Kidney epithelial cell (primary cell): Measurements from ENCODE around the gene PPP6R3. TPM values are rescaled to one million over a fixed set of nuclear protein-coding genes. Genes with fewer than 3 reads are reported as not detected.
"Not testable (repeated sequence)": the region's sequence is repeated elsewhere in the genome, so short reads cannot be mapped to it uniquely, and the experiment has no call there.

Experiments used
- DNase-seq: peaks from one replicate; pipeline ENCODE4 v3.0.0-alpha.2; 2010; ENCODE audit warnings: low read depth
- H3K27me3 ChIP-seq: 2 replicates; pipeline ENCODE4 v1.6.0; 2011; ENCODE audit warnings: low read length; ENCODE audit not compliant: control insufficient read depth, insufficient read depth
- H3K36me3 ChIP-seq: 2 replicates; pipeline ENCODE4 v1.5.1; 2011; ENCODE audit warnings: low read length; ENCODE audit not compliant: control insufficient read depth, insufficient read depth
- H3K4me3 ChIP-seq: 2 replicates; pipeline ENCODE4 v1.5.1; 2011; ENCODE audit warnings: low read depth, mild to moderate bottlenecking, control low read depth, low read length
- total RNA-seq: library from RNA; depleted of rRNA; stranded (reverse); fragments of >200 nt; gene quantifications from 2 replicates; pipeline ENCODE4 v1.2.3, GENCODE V29; 2015
- TF ChIP-seq, protein P1 (sequence below): IDR thresholded peaks from 2 replicates; pipeline ENCODE4 v1.5.1; 2011; ENCODE audit warnings: mild to moderate bottlenecking, moderate library complexity, low read length, control low read depth, inconsistent platforms; ENCODE audit not compliant: insufficient read depth, poor library complexity, severe bottlenecking

PPP6R3 gene
- total RNA-seq, 1 donor from 2014 or later: 71.7 TPM

DNA sequence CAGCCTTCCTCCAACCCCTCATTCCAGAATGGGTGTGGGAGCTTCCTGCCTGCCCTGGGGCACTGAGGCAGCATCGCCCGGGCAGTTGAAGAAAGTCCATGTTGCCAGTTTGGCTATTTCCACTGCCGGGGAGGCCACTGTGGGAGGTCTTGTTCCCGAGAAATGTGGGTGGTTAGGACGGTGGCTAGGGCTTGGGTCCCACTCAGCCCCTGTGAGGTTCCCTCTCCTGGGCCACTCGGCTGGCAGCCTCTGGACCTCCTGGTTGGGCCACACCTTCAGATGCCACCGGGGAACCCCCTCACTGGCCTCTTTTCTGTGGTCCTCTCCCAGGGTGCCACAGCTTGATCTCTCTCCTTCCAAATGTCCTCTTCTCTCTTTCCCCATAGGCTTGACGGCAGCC is 5.1 kb upstream of the PPP6R3 start:
- no peak for DNase-seq
- TF ChIP-seq, protein P1, sequence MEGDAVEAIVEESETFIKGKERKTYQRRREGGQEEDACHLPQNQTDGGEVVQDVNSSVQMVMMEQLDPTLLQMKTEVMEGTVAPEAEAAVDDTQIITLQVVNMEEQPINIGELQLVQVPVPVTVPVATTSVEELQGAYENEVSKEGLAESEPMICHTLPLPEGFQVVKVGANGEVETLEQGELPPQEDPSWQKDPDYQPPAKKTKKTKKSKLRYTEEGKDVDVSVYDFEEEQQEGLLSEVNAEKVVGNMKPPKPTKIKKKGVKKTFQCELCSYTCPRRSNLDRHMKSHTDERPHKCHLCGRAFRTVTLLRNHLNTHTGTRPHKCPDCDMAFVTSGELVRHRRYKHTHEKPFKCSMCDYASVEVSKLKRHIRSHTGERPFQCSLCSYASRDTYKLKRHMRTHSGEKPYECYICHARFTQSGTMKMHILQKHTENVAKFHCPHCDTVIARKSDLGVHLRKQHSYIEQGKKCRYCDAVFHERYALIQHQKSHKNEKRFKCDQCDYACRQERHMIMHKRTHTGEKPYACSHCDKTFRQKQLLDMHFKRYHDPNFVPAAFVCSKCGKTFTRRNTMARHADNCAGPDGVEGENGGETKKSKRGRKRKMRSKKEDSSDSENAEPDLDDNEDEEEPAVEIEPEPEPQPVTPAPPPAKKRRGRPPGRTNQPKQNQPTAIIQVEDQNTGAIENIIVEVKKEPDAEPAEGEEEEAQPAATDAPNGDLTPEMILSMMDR: no peak
- Histone ChIP-seq H3K36me3 (no peaks in the 10 kb centered on the region), H3K4me3 (no peak overlapping the region), H3K27me3 (peaks cover 3% of the 10 kb centered on the region)

DNA sequence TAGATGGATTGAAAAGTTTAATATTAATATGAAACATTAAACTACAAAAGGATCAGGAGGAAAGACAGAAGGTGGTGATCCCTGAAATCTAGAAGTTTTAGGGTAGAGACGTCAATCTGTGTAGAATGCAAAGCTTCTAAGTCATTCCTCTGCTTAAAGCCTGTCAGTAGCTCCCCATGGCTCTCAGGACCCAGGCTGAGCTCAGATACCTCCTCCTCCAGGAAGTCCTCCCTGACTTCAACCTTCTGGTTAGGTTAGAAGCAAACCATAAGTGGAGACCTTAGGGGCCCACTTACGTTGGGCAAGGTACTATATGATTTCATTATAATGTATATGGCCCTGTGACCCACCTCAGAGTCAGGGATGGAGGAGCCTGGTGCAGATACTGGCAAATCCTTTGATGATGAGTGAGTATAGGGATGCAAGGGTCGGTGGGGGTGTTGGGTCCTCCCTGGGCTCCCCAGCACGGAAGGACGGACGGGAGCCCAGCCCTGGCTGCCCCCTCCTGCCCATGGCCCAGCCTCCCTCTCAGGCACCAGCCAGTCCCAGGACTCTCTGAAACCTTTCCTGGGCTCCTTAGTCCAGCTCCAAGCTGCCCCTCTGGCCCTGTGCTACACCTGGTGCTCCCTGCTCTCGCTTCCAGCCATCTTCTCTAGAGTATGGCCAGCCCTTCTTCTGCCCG is 3.2 kb upstream of the PPP6R3 start:
- Histone ChIP-seq H3K27me3 (peaks cover 3% of the 10 kb centered on the region), H3K4me3 (no peak overlapping the region), H3K36me3 (no peaks in the 10 kb centered on the region)
- DNase-seq: no peak
- TF ChIP-seq, protein P1: no peak

DNA sequence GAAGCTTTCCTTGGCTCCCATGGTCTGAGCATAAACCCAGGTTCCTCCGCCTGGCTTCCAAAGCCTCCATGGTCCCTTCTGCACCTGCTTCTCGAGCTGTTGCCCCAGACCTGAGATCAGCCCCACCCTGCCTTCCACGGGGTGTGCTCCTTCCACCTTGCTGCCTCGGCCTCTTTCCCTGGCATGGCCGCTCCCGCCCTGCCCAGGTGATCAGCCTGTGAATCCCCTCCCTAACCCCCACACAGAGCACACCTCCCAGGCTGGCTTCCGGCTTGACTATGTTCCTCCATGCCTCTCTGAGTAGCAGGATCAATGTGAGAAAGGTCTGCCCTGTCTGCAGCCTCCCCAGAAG is 2.7 kb upstream of the PPP6R3 start:
- no peak for DNase-seq
- Histone ChIP-seq H3K36me3 (no peaks in the 10 kb centered on the region), H3K4me3 (no peak overlapping the region), H3K27me3 (peaks cover 3% of the 10 kb centered on the region)
- TF ChIP-seq, protein P1: no peak

DNA sequence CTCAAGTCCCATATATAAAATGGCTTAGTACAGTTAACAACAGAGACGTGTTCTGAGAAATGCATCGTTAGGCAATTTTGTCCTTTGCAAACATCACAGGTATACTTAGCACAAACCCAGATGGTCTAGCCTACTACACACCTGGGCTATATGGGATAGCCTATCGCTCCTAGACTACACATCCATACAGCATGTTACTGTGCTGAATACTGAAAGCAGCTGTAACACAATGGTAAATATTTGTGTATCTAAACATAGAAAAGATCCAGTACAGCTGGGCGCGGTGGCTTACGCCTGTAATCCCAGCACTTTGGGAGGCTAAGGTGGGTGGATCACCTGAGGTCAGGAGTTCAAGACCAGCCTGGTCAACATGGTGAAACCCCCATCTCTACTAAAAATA is 2.2 kb upstream of the PPP6R3 start:
- H3K36me3 ChIP-seq, DNase-seq, H3K27me3 ChIP-seq, H3K4me3 ChIP-seq: not testable (repeated sequence)

DNA sequence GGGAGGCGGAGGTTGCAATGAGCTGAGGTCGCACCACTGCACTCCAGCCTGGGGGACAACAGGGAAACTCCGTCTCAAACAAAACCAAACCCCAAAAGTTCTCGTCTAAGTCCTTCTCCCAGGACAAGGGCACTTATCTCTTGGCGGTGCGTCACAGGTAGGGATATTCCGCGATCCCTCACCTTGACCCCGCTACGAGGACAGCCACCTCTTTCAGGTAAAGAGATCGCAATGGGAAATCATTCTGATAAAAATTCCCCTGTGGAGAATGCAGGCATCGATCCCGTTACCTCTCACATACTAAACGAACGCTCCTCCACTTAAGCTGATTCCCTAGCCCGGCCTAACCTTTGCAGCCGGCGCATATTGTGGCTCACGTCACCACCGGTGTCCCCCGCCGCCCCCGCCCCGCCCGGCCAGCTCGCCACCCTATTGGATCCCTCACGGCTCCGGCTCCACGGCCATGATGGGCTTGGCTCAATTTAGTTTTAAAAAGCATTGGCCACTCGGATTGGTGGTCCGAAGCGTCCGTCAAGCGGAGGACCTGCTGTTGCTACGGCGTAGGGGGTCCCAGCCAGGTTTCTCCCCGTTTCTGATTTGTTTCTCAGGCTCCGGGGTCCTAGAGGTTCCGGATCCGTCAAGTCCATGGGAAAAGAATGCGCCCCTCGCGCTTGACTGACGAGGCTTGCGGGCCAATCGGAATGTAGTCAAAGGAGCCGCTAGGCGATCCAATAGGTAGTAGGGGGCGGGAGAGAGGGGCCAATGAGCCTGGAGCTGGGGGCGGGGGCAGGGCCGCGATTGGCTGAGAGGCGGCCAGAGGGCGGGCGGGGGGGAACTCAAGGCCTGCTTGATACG is 439 bp upstream of the PPP6R3 start:
- Histone ChIP-seq H3K4me3 (peak overlapping the region; percentile 62), H3K27me3 (peaks cover 3% of the 10 kb centered on the region), H3K36me3 (no peaks in the 10 kb centered on the region)
- DNase-seq: peak; percentile 96
- TF ChIP-seq, protein P1: no peak

DNA sequence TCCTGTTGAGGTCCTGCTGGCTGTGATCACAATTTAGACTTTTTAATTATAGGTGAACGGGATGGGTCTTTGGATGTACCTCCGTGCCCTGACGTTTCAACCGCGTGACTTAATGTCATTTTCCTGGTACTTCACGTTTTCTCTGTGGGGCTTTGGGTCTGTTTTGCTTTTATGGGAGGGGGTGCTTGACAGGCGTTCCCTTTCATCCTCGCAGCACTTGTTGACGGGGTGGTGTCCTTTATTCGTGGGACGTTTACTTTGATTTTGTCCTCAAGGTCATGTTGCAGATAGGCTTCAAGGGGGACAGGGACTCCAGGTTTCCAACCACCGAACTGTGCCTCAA is 994 bp downstream of the PPP6R3 start:
- no peaks in the 10 kb centered on the region for H3K36me3 ChIP-seq
- TF ChIP-seq, protein P1: no peak
- no peak for DNase-seq
- peak overlapping the region; percentile 62 for H3K4me3 ChIP-seq
- H3K27me3 ChIP-seq: no peaks in the 10 kb centered on the region
